Measurements from ENCODE around the gene LRRC1.

DNA sequence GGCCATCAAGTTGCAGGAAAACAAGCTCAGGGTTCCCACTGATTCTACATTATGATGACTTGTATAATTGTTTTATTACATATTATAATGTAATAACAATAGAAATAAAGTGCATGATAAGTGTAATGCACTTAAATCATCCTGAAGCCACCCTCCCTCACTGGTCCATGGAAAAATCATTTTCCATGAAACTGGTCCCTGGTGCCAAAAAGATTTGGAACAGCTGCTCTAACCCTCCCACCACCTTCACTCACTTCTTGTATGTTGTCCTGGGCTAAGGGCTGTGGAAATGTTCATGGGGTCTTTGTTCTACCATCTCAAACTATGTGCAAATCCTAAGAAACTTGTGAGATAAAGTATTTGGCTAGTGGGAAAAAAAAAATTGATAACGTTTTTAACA, 133.8 kb downstream of the LRRC1 start:
- TF ChIP-seq, protein P1, sequence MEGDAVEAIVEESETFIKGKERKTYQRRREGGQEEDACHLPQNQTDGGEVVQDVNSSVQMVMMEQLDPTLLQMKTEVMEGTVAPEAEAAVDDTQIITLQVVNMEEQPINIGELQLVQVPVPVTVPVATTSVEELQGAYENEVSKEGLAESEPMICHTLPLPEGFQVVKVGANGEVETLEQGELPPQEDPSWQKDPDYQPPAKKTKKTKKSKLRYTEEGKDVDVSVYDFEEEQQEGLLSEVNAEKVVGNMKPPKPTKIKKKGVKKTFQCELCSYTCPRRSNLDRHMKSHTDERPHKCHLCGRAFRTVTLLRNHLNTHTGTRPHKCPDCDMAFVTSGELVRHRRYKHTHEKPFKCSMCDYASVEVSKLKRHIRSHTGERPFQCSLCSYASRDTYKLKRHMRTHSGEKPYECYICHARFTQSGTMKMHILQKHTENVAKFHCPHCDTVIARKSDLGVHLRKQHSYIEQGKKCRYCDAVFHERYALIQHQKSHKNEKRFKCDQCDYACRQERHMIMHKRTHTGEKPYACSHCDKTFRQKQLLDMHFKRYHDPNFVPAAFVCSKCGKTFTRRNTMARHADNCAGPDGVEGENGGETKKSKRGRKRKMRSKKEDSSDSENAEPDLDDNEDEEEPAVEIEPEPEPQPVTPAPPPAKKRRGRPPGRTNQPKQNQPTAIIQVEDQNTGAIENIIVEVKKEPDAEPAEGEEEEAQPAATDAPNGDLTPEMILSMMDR (conservative IDR thresholded peaks at IDR 0.05): no peak
- no peak for TF ChIP-seq ZFX (IDR thresholded peaks at IDR 0.05)

Measured in C4-2B (cell line).